Psoas muscle (tissue), 8 donors: ENCODE results near the gene TENM3. TPM values are rescaled to one million over a fixed set of nuclear protein-coding genes. Genes with fewer than 3 reads are reported as not detected.

Experiments used
- ATAC-seq, 4 donors: fragments of 200-7000 bp; cut with Tn5 transposase; one replicate each; pipeline ENCODE4 v1.9.1; 2020; ENCODE audit warnings: moderate library complexity in 3 of 4, mild to moderate bottlenecking in 2 of 4
- DNase-seq, 2 donors: peaks; one replicate each; pipeline ENCODE4 v3.0.0-alpha.2; 2020
- H3K27ac ChIP-seq: fragments of 200-600 bp; one replicate; pipeline ENCODE4 v1.8.0; 2022
- H3K27me3 ChIP-seq, 3 donors: fragments of 200-600 bp in 1 of 3; one replicate each; pipeline versions ENCODE4 v1.6.1 to v1.8.0; 2013 to 2022; ENCODE audit warnings: low read length in 2 of 3, mild to moderate bottlenecking in 2 of 3, moderate library complexity in 1 of 3; ENCODE audit not compliant: insufficient read depth in 3 of 3
- H3K36me3 ChIP-seq, 2 donors: fragments of 200-600 bp in 1 of 2; one replicate each; pipeline versions ENCODE4 v1.6.1 to v1.8.0; 2013 to 2022; ENCODE audit warnings: low read depth in 1 of 2, mild to moderate bottlenecking in 1 of 2, moderate library complexity in 1 of 2; ENCODE audit not compliant: insufficient read depth in 1 of 2
- H3K4me1 ChIP-seq: fragments of 200-600 bp; one replicate; pipeline ENCODE4 v1.8.0; 2022
- H3K4me3 ChIP-seq: fragments of 200-600 bp; one replicate; pipeline ENCODE4 v1.8.0; 2022; ENCODE audit warnings: mild to moderate bottlenecking
- H3K9me3 ChIP-seq: fragments of 200-600 bp; one replicate; pipeline ENCODE4 v1.8.0; 2022
- CTCF ChIP-seq: fragments of 200-600 bp; IDR thresholded peaks from one replicate; pipeline ENCODE4 v1.8.0; 2022; ENCODE audit warnings: antibody characterized with exemption
- WGBS, 3 donors: extraction: QIAGEN DNeasy Blood & Tissue Kit; methylation state at CpG; one replicate each; pipeline versions ENCODE4 v1.1.6 to v1.1.7; 2013; 5-methylcytosine and 5-hydroxymethylcytosine counted together
- intact Hi-C, 2 donors: fragments of 100-400 bp; cut with DNase I; formaldehyde crosslinking; loops; one replicate each; pipeline versions ENCODE4 v1.11.0 to v1.14.2; 2022
- polyA plus RNA-seq, 3 donors: library from polyadenylated mRNA; stranded (reverse); fragments of 200-250 nt; gene quantifications; one replicate each; pipeline ENCODE4 v1.2.3, GENCODE V29; 2013
- total RNA-seq, 4 donors: library from RNA; stranded (reverse); fragmentation: NEBNext Ultra II Directional in 2 of 4; extraction: Animal tissue kit (Norgen Biotek cat#: 25700) in 2 of 4; gene quantifications; one replicate each; pipeline versions ENCODE4 v1.2.1 to v1.2.4, GENCODE V29; 2021 to 2023
- donor health status: healthy with polysubstance abuse.
- donor health status: DM: no; HTN: no; CAD: no; lungs with moderate emphysema.
- donor health status: Bipolar disorder and iron deficiency.
- donor health status: healthy.
- donor health status: DM: yes; HTN: yes; CAD: no.
- donor health status: DM: no; HTN: no; CAD: no.
- donor health status: DM: no; HTN: no; CAD: no.
- donor health status: DM: yes; HTN: yes; CAD: no.

TENM3 gene
- total and polyA plus RNA-seq, 7 donors: 0.48 to 11.6 (median 5.3) TPM

GRCh38 chr4:182494103-182494502 lies 250.9 kb downstream of the TENM3 start:
- no peaks in the 10 kb centered on the region for H3K36me3 ChIP-seq
- H3K27me3 ChIP-seq: no peaks in the 10 kb centered on the region
- DNase-seq (no peak), ATAC-seq (no peak)
- no peak overlapping the region for H3K4me3 ChIP-seq
- 81 to 84% (median 83%) methylated on average over 2 of the region's 2 CpGs for WGBS, 3 donors
- peaks cover 13% of the 10 kb centered on the region for H3K4me1 ChIP-seq
- H3K9me3 ChIP-seq: no peaks in the 10 kb centered on the region
- TF ChIP-seq CTCF: no peak
- intact Hi-C loops: no loop called here
- H3K27ac ChIP-seq: no peak overlapping the region

GRCh38 chr4:182495031-182495430 lies 251.8 kb downstream of the TENM3 start:
- peaks cover 13% of the 10 kb centered on the region for H3K4me1 ChIP-seq
- no peak overlapping the region for H3K4me3 ChIP-seq
- ATAC-seq: no peak
- no peaks in the 10 kb centered on the region for H3K36me3 ChIP-seq
- intact Hi-C loops: no loop called here
- no peak for DNase-seq
- H3K9me3 ChIP-seq: no peaks in the 10 kb centered on the region
- no peak for TF ChIP-seq CTCF
- 78 to 88% (median 85%) methylated on average over 5 of the region's 5 CpGs for WGBS, 3 donors
- no peaks in the 10 kb centered on the region for H3K27me3 ChIP-seq
- H3K27ac ChIP-seq: no peak overlapping the region

- Histone ChIP-seq H3K4me3 (no peak overlapping the region), H3K36me3 (no peaks in the 10 kb centered on the region), H3K27ac (no peak overlapping the region), H3K27me3 (no peaks in the 10 kb centered on the region), H3K9me3 (no peaks in the 10 kb centered on the region), H3K4me1 (peaks cover 13% of the 10 kb centered on the region)
- no peak for ATAC-seq
- 67 to 77% (median 72%) methylated on average over 6 of the region's 6 CpGs for WGBS, 3 donors
- no peak for TF ChIP-seq CTCF
- no peak for DNase-seq
- intact Hi-C loops: no loop called here
Measured at GRCh38 chr4:182495645-182496385, 252.6 kb downstream of the TENM3 start.

GRCh38 chr4:182496408-182496807 lies 253.2 kb downstream of the TENM3 start:
- ATAC-seq: no peak
- Histone ChIP-seq H3K27me3 (no peaks in the 10 kb centered on the region), H3K27ac (no peak overlapping the region), H3K9me3 (no peaks in the 10 kb centered on the region), H3K4me1 (peaks cover 13% of the 10 kb centered on the region), H3K36me3 (no peaks in the 10 kb centered on the region), H3K4me3 (no peak overlapping the region)
- intact Hi-C loops: no loop called here
- no peak for TF ChIP-seq CTCF
- DNase-seq: no peak
- 59 to 73% (median 72%) methylated on average over 4 of the region's 4 CpGs for WGBS, 3 donors

DNA sequence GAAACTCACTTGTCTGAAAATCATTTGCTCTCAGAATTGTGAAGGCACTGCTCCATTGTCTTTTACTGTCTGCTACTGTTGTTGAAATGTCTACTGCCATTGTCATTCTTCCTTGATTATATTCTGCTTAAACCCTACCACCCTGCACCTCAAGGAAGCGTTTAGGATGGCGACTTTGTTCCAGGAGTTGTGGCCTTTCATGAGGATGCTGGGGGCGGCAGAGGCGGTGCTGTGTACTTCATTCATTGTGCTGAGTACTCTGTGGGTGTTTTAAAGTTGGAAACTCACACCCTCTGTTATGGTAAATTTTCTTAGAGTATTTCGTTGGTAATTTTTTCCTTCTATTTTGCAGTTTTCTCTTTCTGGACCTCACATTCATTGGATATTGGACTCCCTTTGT lies 258.9 kb downstream of the TENM3 start:
- ATAC-seq: no peak

More for the DNA sequence above, 258.9 kb downstream of the TENM3 start:
- H3K27ac ChIP-seq: no peak overlapping the region
- TF ChIP-seq CTCF: no peak
- no peaks in the 10 kb centered on the region for H3K27me3 ChIP-seq
- WGBS, 3 donors: 78 to 88% (median 86%) methylated on average over 5 of the region's 5 CpGs
- intact Hi-C loops: no loop called here
- H3K4me1 ChIP-seq: peaks cover 3% of the 10 kb centered on the region
- H3K4me3 ChIP-seq: no peak overlapping the region
- DNase-seq: no peak
- no peaks in the 10 kb centered on the region for H3K36me3 ChIP-seq
- no peaks in the 10 kb centered on the region for H3K9me3 ChIP-seq
